OCI-LY3 (cell line): Measurements from ENCODE around the gene AQR.

Source experiments
- H2AFZ ChIP-seq: fragments of 200-600, 300-600 bp; shearing (Covaris generic); 2 replicates; pipeline ENCODE4 v1.6.0; 2014; ENCODE audit warnings: antibody characterized with exemption, low read depth, low read length
- H3K27ac ChIP-seq: fragments of 200-600, 300-600 bp; sonication (generic); 2 replicates; pipeline ENCODE4 v1.5.1; 2014; ENCODE audit warnings: mild to moderate bottlenecking, low read length, moderate library complexity, mixed read lengths
- H3K27me3 ChIP-seq: fragments of 200-600, 300-600 bp; sonication (generic); 2 replicates; pipeline ENCODE4 v1.6.1; 2014; ENCODE audit warnings: low read depth, low read length, mixed read lengths
- H3K36me3 ChIP-seq: fragments of 200-600, 300-600 bp; sonication (generic); replicated peaks from 2 replicates; pipeline ENCODE3; 2014; ENCODE audit warnings: low read depth, low read length, mixed read lengths
- H3K4me1 ChIP-seq: fragments of 300-600, 200-600 bp; sonication (generic); 2 replicates; pipeline ENCODE4 v1.6.1; 2014; ENCODE audit warnings: low read length, mixed read lengths
- H3K4me2 ChIP-seq: fragments of 200-600, 300-600 bp; sonication (generic); 2 replicates; pipeline ENCODE4 v1.6.1; 2014; ENCODE audit warnings: low read length, mixed read lengths
- H3K4me3 ChIP-seq: fragments of 300-600, 200-600 bp; sonication (generic); 2 replicates; pipeline ENCODE4 v1.5.1; 2014; ENCODE audit warnings: antibody characterized with exemption, mild to moderate bottlenecking, low read length, moderate library complexity
- H3K79me2 ChIP-seq: fragments of 300-600, 200-600 bp; shearing (Covaris generic); 2 replicates; pipeline ENCODE4 v1.6.1; 2014; ENCODE audit warnings: mild to moderate bottlenecking, low read length, mixed read lengths
- H3K9ac ChIP-seq: fragments of 300-600, 200-600 bp; shearing (Covaris generic); 2 replicates; pipeline ENCODE4 v1.6.0; 2014; ENCODE audit warnings: mild to moderate bottlenecking, low read length, moderate library complexity
- H3K9me3 ChIP-seq: fragments of 200-600, 300-600 bp; shearing (Covaris generic); 2 replicates; pipeline ENCODE4 v1.6.1; 2014; ENCODE audit warnings: low read length, mixed read lengths; ENCODE audit not compliant: insufficient read depth
- H4K20me1 ChIP-seq: fragments of 200-600, 300-600 bp; sonication (generic); 2 replicates; pipeline ENCODE4 v1.6.1; 2016; ENCODE audit warnings: low read length, mixed read lengths; ENCODE audit not compliant: insufficient read depth
- CTCF ChIP-seq: fragments of 200-600, 300-600 bp; sonication (generic); IDR thresholded peaks from 2 replicates; pipeline ENCODE4 v1.5.1; 2014; ENCODE audit warnings: antibody characterized with exemption, low read length, low read depth
- EZH2phosphoT487 ChIP-seq: fragments of 200-600 bp; shearing (Covaris generic); IDR thresholded peaks from 2 replicates; pipeline ENCODE4 v1.6.1; 2018; ENCODE audit warnings: antibody characterized with exemption, mixed run types, low read depth

AQR gene

GRCh38 chr15:34869110-34869509 is 100.4 kb downstream of the AQR start:
- Histone ChIP-seq H3K4me2 (no peak overlapping the region), H3K4me1 (no peaks in the 10 kb centered on the region), H4K20me1 (no peaks in the 10 kb centered on the region), H3K36me3 (peaks cover 66% of the 10 kb centered on the region), H3K4me3 (no peak overlapping the region), H3K27me3 (no peaks in the 10 kb centered on the region), H3K9ac (no peak overlapping the region), H2AFZ (no peak overlapping the region), H3K27ac (no peak overlapping the region), H3K79me2 (no peaks in the 10 kb centered on the region), H3K9me3 (no peaks in the 10 kb centered on the region)
- TF ChIP-seq EZH2phosphoT487 (no peak), CTCF (no peak)

GRCh38 chr15:34865531-34865930 is 104.0 kb downstream of the AQR start:
- no peak overlapping the region for H3K4me2 ChIP-seq
- H3K27me3 ChIP-seq = no peaks in the 10 kb centered on the region
- H3K27ac ChIP-seq = no peak overlapping the region
- H3K9me3 ChIP-seq = no peaks in the 10 kb centered on the region
- H2AFZ ChIP-seq = no peak overlapping the region
- H3K36me3 ChIP-seq = peaks cover 53% of the 10 kb centered on the region
- no peaks in the 10 kb centered on the region for H3K79me2 ChIP-seq
- H3K9ac ChIP-seq = no peak overlapping the region
- TF ChIP-seq CTCF (no peak), EZH2phosphoT487 (no peak)
- no peak overlapping the region for H3K4me3 ChIP-seq
- no peaks in the 10 kb centered on the region for H3K4me1 ChIP-seq
- H4K20me1 ChIP-seq = no peaks in the 10 kb centered on the region

GRCh38 chr15:34861214-34861613 is 108.3 kb downstream of the AQR start:
- Histone ChIP-seq H3K36me3 (peaks cover 45% of the 10 kb centered on the region), H3K9ac (no peak overlapping the region), H3K27ac (no peak overlapping the region), H3K4me3 (no peak overlapping the region), H3K27me3 (no peaks in the 10 kb centered on the region), H3K4me1 (no peaks in the 10 kb centered on the region), H3K79me2 (no peaks in the 10 kb centered on the region), H3K4me2 (no peak overlapping the region), H2AFZ (no peak overlapping the region), H4K20me1 (no peaks in the 10 kb centered on the region), H3K9me3 (no peaks in the 10 kb centered on the region)
- TF ChIP-seq CTCF (no peak), EZH2phosphoT487 (no peak)

GRCh38 chr15:34855893-34856292 is 113.6 kb downstream of the AQR start:
- H3K27me3 ChIP-seq = no peaks in the 10 kb centered on the region
- TF ChIP-seq EZH2phosphoT487 = no peak
- no peaks in the 10 kb centered on the region for H3K4me1 ChIP-seq
- H3K9ac ChIP-seq = no peak overlapping the region
- no peak overlapping the region for H2AFZ ChIP-seq
- no peaks in the 10 kb centered on the region for H3K9me3 ChIP-seq
- H3K27ac ChIP-seq = no peak overlapping the region
- H3K4me3 ChIP-seq = no peak overlapping the region
- peaks cover 32% of the 10 kb centered on the region for H3K36me3 ChIP-seq
- no peak overlapping the region for H3K4me2 ChIP-seq
- H4K20me1 ChIP-seq = no peaks in the 10 kb centered on the region
- no peaks in the 10 kb centered on the region for H3K79me2 ChIP-seq

GRCh38 chr15:34855413-34855812 is 114.1 kb downstream of the AQR start:
- no peaks in the 10 kb centered on the region for H3K79me2 ChIP-seq
- no peak overlapping the region for H2AFZ ChIP-seq
- H3K9ac ChIP-seq = no peak overlapping the region
- no peak overlapping the region for H3K4me3 ChIP-seq
- no peaks in the 10 kb centered on the region for H3K27me3 ChIP-seq
- no peak for TF ChIP-seq EZH2phosphoT487
- no peak for TF ChIP-seq CTCF
- H3K27ac ChIP-seq = no peak overlapping the region
- no peaks in the 10 kb centered on the region for H3K9me3 ChIP-seq
- no peak overlapping the region for H3K4me2 ChIP-seq
- H3K4me1 ChIP-seq = no peaks in the 10 kb centered on the region
- peaks cover 32% of the 10 kb centered on the region for H3K36me3 ChIP-seq
- H4K20me1 ChIP-seq = no peaks in the 10 kb centered on the region
